Osteoblast (primary cell): ENCODE measurements around the gene RNF145. TPM values are rescaled to one million over a fixed set of nuclear protein-coding genes. Genes with fewer than 3 reads are reported as not detected.
A peak's percentile ranks its signal among the peaks of the same experiment; 100 is the strongest.

Source experiments
- DNase-seq: peaks from one replicate; pipeline ENCODE4 v3.0.0; 2011; ENCODE audit warnings: low spot score, mixed read lengths; ENCODE audit not compliant: insufficient read length; ENCODE audit errors: missing footprints
- H2AFZ ChIP-seq: 2 replicates; pipeline ENCODE4 v1.6.0; 2011; ENCODE audit warnings: mild to moderate bottlenecking, low read length
- H3K27ac ChIP-seq: 2 replicates; pipeline ENCODE4 v1.5.1; 2011; ENCODE audit warnings: mild to moderate bottlenecking, low read depth, low read length, moderate library complexity
- H3K27me3 ChIP-seq: 2 replicates; pipeline ENCODE4 v1.6.0; 2012; ENCODE audit warnings: mild to moderate bottlenecking, control low read depth, inconsistent platforms, low read length, moderate library complexity; ENCODE audit not compliant: insufficient read depth
- H3K36me3 ChIP-seq: 2 replicates; pipeline ENCODE4 v1.5.1; 2011; ENCODE audit warnings: mild to moderate bottlenecking, low read length, control low read depth, moderate library complexity; ENCODE audit not compliant: insufficient read depth
- H3K4me1 ChIP-seq: 2 replicates; pipeline ENCODE4 v1.5.1; 2011; ENCODE audit warnings: mild to moderate bottlenecking, low read length, control low read depth, moderate library complexity; ENCODE audit not compliant: insufficient read depth
- H3K4me2 ChIP-seq: 2 replicates; pipeline ENCODE4 v1.6.0; 2011; ENCODE audit warnings: mild to moderate bottlenecking, low read length; ENCODE audit not compliant: insufficient read depth
- H3K4me3 ChIP-seq: fragments of 200-600 bp; sonication (generic); 3 replicates; pipeline ENCODE4 v1.5.1; 2012; ENCODE audit warnings: mild to moderate bottlenecking, low read length, inconsistent platforms; ENCODE audit not compliant: insufficient read depth
- H3K79me2 ChIP-seq: 2 replicates; pipeline ENCODE4 v1.6.0; 2012; ENCODE audit warnings: mild to moderate bottlenecking, low read length, control low read depth, inconsistent platforms; ENCODE audit not compliant: insufficient read depth
- H3K9me3 ChIP-seq: 2 replicates; pipeline ENCODE4 v1.5.1; 2011; ENCODE audit warnings: low read depth, low read length, control low read depth
- H4K20me1 ChIP-seq: 2 replicates; pipeline ENCODE4 v1.6.0; 2012; ENCODE audit warnings: mild to moderate bottlenecking, low read length, control low read depth; ENCODE audit not compliant: insufficient read depth
- total RNA-seq: library from RNA; depleted of rRNA; stranded (reverse); fragments of >200 nt; gene quantifications from 2 replicates; pipeline ENCODE4 v1.2.3, GENCODE V29; 2012
- TF ChIP-seq, protein P1 (sequence below): IDR thresholded peaks from 2 replicates; pipeline ENCODE4 v1.5.1; 2011; ENCODE audit warnings: mild to moderate bottlenecking, low read depth, low read length, moderate library complexity; ENCODE audit errors: extremely low read depth

RNF145 gene, protein sequence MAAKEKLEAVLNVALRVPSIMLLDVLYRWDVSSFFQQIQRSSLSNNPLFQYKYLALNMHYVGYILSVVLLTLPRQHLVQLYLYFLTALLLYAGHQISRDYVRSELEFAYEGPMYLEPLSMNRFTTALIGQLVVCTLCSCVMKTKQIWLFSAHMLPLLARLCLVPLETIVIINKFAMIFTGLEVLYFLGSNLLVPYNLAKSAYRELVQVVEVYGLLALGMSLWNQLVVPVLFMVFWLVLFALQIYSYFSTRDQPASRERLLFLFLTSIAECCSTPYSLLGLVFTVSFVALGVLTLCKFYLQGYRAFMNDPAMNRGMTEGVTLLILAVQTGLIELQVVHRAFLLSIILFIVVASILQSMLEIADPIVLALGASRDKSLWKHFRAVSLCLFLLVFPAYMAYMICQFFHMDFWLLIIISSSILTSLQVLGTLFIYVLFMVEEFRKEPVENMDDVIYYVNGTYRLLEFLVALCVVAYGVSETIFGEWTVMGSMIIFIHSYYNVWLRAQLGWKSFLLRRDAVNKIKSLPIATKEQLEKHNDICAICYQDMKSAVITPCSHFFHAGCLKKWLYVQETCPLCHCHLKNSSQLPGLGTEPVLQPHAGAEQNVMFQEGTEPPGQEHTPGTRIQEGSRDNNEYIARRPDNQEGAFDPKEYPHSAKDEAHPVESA
- 37.7 and 38.4 TPM in 2 replicates for total RNA-seq

DNA sequence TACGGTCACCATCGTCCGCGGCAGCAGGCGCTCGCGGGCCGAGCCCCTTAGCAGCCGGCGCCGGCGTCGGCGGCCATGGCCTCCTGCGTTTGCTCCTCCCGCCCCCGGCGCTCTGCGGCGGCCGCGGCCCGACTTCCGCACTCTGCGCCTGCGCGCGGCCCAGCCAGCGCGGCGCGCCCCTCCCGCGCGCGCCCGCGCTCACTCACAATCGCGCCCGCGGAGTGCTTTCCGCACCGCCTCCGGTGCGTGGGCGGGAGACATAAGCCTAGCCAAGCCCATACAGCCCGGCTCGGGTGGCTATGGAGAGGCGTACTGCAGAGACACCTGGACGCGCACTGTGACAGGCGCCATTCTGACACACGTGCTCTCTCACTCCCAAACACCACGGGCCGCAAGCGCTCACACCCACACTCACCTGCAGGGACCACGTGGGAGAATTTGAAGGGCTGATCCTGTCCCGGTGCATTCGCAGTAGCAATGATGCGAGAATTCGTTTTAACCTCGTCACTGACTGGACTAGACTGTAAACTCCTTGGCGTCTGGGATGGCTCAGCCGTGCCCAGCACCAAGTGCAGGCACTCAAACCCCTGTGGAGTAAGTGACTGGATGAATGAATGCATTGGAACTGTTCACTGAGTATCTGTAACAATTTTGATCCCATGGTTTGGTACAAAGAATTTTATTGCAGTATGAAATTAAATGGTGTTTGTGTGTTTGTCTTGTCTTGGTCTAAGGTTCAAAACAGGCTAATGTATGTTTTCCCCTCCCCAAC is at the start of gene RNF145:
Gene RNF145, minus strand, starts transcription at position 116 of the 772 bp plus-strand sequence. CDS start 5,936 bp downstream, outside the sequence.
- DNase-seq: peak; percentile 98
- H3K4me3 ChIP-seq: peak within 1 kb of the TSS; percentile 90
- peak within 1 kb of the TSS; percentile 88 for H3K27ac ChIP-seq

DNA sequence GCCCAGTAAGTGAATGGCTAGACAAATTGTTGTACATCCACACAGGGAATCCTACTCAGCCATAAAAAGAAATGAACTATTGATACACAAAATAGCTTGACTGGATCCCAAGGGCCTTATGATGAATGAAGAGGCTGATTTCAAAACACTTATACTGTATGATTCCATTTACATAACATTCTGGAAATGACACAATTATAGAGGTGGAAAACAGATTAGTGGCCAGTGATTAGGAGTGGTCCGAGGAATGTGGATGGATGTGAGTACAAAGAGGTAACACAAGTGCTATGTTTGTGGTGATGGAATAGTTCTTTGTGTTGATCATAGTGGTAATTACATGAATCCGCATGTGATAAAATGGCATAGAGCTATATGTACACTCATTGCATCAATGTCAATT is 49.0 kb upstream of the RNF145 start:
- peaks cover 5% of the 10 kb centered on the region for H3K4me1 ChIP-seq
- H3K27ac ChIP-seq: no peak overlapping the region
- no peaks in the 10 kb centered on the region for H3K36me3 ChIP-seq
- DNase-seq: no peak
- H3K4me3 ChIP-seq: no peak overlapping the region
- peaks cover 10% of the 10 kb centered on the region for H3K79me2 ChIP-seq
- no peaks in the 10 kb centered on the region for H4K20me1 ChIP-seq
- H2AFZ ChIP-seq: no peak overlapping the region
- H3K27me3 ChIP-seq: no peaks in the 10 kb centered on the region
- no peaks in the 10 kb centered on the region for H3K9me3 ChIP-seq
- TF ChIP-seq, protein P1, sequence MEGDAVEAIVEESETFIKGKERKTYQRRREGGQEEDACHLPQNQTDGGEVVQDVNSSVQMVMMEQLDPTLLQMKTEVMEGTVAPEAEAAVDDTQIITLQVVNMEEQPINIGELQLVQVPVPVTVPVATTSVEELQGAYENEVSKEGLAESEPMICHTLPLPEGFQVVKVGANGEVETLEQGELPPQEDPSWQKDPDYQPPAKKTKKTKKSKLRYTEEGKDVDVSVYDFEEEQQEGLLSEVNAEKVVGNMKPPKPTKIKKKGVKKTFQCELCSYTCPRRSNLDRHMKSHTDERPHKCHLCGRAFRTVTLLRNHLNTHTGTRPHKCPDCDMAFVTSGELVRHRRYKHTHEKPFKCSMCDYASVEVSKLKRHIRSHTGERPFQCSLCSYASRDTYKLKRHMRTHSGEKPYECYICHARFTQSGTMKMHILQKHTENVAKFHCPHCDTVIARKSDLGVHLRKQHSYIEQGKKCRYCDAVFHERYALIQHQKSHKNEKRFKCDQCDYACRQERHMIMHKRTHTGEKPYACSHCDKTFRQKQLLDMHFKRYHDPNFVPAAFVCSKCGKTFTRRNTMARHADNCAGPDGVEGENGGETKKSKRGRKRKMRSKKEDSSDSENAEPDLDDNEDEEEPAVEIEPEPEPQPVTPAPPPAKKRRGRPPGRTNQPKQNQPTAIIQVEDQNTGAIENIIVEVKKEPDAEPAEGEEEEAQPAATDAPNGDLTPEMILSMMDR: no peak
- H3K4me2 ChIP-seq: no peak overlapping the region

More for the DNA sequence above, at the start of gene RNF145:
- H3K79me2 ChIP-seq: peaks cover 48% of the 10 kb centered on the region
- no peaks in the 10 kb centered on the region for H3K9me3 ChIP-seq
- H3K36me3 ChIP-seq: no peaks in the 10 kb centered on the region
- TF ChIP-seq, protein P1: no peak
- H3K27me3 ChIP-seq: no peaks in the 10 kb centered on the region
- H4K20me1 ChIP-seq: peaks cover 15% of the 10 kb centered on the region
- peaks cover 30% of the 10 kb centered on the region for H3K4me1 ChIP-seq
- peak within 1 kb of the TSS; percentile 93 for H3K4me2 ChIP-seq
- peak within 1 kb of the TSS; percentile 95 for H2AFZ ChIP-seq

DNA sequence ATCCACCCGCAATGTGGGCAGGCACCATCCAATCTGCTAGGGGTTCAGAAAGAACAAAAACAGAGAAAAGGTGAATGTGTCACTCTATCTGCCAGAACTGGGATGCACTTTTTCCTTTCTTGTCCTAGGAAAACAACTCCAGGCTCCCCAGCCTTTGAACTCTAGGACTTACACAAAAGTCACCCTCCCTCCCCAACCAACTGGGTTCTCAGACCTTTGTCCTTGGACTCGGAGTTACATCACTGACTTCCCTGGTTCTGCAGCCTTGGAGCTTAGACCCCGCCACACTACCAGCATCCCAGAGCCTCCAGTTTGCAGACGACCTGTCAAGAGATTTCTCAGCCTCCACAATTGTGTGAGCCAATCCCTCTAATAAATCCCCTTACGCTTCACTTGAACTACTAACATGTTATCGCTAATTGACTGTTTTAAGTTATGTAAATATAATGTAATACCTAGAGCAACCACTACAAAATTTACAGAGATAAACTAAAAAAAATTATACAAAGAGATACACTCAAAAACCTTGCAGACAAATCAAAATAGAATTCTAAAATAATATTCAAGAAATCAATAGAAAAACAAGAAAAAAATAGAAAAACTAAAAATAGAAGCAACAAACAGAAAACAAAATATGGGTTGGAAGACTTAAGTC is 48.4 kb upstream of the RNF145 start:
- no peak for DNase-seq
- Histone ChIP-seq H3K4me2 (no peak overlapping the region), H3K79me2 (peaks cover 4% of the 10 kb centered on the region), H3K27ac (no peak overlapping the region), H3K4me3 (no peak overlapping the region), H2AFZ (no peak overlapping the region), H3K36me3 (no peaks in the 10 kb centered on the region), H4K20me1 (no peaks in the 10 kb centered on the region), H3K27me3 (no peaks in the 10 kb centered on the region), H3K4me1 (peaks cover 5% of the 10 kb centered on the region), H3K9me3 (no peaks in the 10 kb centered on the region)
- TF ChIP-seq, protein P1: no peak
